Pulmonary artery endothelial cell (primary cell): Measurements from ENCODE around the gene WNT7B. TPM values are rescaled to one million over a fixed set of nuclear protein-coding genes. Genes with fewer than 3 reads are reported as not detected.

Experiments used
- DNase-seq: peaks from one replicate; pipeline ENCODE4 v3.0.0-alpha.2; 2011; ENCODE audit warnings: low read depth, low spot score
- total RNA-seq: library from RNA; depleted of rRNA; stranded (reverse); fragments of >200 nt; gene quantifications from 2 replicates; pipeline ENCODE4 v1.2.3, GENCODE V29; 2014

WNT7B gene
- total RNA-seq, 1 donor from 2014 or later, result not detected

GRCh38 chr22:45877651-45878050 is 99.3 kb downstream of the WNT7B start:
- no peak for DNase-seq

GRCh38 chr22:45877036-45877380 is 100.0 kb downstream of the WNT7B start:
- DNase-seq, result no peak

GRCh38 chr22:45876136-45877035 is 100.6 kb downstream of the WNT7B start:
- DNase-seq, result no peak

GRCh38 chr22:45872659-45873263 is 104.2 kb downstream of the WNT7B start:
- DNase-seq, result no peak

- DNase-seq, result no peak
Measured at GRCh38 chr22:45871721-45872120, 105.2 kb downstream of the WNT7B start.

Other genes with a start within 250 kb of the WNT7B start
- gene PPARA, start 173.4 kb upstream of the WNT7B start, total RNA-seq, result 7.1 and 7.5 TPM in 2 replicates